T-helper 9 cell (primary cell): Measurements from ENCODE around the gene RASSF4.

Source experiments
- DNase-seq: peaks from one replicate; pipeline ENCODE4 v3.0.0-alpha.2; 2020

The RASSF4 gene

DNA sequence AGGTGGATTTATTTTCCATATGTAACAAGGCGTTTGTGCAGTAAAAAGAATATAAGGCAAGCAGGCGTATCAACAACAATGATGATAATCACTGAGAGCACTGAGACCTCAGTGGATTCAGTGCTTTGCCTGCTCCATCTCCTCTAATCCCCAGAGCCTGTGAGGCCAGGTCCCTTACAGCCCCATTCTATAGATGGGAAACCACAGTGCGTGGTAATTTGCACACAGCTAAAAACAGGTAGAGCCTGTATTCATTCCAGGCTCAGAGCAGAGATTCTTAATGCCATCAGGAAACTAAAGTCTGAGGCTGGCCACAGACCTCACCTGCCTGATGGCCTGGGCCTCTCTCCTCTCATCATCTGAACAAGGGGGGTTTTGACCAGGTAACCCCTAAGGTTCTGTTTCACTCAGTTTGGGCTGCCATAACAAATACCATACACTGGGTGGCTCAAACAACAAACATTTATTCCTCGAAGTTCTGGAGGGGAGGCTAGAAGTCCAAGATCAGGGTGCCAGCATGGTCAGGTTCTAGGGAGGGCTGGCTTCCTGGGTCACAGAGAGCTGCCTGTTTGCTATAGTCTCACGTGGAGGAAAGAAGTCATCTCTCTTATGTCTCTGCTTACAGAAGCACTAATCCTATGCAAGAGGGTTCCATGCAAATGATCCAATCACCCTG, 10.3 kb upstream of the RASSF4 start:
- no peak for DNase-seq

DNA sequence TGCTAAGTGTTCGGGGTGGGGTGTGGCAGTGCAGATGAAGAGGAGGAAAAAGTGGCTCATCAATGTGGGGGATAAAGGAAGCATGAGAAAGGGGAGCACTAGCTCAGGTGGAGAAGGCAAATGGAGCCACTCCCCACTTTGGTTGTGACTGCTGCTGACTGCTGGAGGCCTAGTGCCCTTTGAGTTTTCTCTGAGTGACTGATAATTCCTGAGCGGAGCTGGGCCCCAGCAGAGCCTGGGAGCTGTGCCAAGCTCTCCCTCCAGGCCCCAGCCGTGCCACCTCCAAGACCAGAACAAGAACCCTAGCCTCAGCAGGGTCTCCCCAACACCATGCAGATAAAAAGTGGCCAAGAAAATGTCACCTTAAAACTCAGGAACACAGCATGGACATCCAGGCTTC, 9.7 kb upstream of the RASSF4 start:
- no peak for DNase-seq

DNA sequence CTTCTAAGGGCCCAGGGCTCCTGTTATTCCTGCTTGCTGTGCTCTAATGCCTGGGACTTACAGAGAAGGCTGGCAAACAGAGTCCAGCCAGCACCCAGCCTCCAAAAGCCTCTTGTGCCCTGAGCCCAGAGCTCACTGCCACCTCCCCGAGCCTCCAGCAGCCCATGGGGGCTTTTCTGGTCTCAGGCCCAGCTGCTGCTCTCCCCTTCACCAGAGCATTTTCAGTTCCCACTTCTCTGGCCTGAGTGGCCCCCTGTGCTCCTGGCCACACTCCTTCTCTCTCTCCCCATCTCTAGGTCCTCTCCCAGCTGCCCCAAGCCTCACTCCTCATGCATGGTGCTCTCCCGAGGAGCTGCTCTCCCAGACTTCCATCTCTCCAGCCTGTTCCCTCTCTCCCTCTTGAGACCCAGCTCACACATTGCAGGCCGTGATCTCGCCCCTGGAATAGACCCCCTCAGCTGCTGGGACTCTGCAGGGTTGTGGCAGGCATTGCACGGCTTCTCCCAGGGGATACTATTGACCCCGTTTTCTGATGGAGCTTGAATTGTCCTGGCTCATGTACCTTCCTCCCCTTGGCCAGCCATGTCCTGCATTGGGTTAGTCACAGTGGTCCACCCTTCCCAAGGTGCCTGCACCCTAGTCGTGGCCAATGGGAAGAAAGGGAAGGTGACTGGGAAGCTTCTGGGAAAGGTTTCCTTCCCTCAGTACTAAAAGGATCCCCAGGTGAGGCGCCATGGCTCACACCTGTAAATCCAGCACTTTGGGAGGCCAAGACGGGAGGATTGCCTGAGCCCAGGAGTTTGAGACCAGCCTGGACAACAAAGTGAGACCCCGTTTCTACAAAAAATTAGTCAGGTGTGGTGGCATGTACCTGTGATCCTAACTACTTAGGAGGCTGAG, 9.0 kb upstream of the RASSF4 start:
- no peak for DNase-seq

DNA sequence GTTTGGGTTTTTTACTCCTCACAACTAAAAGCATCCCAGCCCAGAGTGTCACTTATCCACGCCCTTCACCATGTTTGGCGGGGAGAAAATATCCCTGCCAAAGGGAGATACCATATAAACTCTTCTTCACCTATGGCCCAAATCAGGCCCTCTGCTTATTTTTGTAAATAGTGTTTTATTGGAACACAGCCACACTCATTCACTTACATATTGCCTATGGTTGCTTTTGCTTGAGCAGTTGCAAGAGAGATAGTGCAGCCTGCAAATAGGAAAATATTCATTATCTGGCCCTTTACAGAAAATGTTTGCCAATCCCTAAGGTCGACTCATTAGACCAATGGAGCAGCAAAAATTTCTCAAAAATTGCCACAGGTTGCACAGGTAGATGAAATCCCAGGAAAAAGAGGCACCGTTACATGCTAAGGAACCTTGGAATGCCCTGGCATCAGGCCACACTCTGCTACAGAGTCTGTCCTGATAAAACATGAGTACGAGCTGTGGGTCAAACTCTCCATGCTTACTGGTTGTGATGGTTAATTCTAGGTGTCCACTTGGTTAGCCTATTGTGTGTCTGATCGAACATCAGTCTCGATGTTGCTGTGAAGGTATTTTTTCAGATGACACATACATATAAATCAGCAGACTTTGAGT, 7.9 kb upstream of the RASSF4 start:
- no peak for DNase-seq

DNA sequence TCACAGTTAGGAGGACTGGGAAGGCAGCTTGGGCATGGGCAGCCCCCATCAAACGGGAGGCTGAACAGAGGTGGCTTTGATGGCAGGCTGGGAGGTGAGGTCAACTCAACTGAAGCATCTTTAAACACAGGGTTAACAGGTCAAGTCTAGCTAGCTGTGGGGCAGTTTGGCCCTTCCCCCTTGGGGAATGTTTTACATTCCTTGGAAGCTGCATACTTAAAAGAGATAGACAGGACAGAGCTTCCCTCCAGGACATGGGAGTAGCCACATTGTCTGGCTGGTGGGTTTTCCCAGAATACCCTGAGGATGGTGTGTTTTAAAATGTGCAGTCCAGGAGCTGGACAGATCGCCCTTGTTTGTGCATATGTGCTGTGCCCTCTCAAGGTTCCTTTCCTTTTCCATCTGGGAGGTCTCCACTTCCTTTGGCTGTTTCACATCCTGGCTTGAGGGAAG, 6.8 kb upstream of the RASSF4 start:
- no peak for DNase-seq

DNA sequence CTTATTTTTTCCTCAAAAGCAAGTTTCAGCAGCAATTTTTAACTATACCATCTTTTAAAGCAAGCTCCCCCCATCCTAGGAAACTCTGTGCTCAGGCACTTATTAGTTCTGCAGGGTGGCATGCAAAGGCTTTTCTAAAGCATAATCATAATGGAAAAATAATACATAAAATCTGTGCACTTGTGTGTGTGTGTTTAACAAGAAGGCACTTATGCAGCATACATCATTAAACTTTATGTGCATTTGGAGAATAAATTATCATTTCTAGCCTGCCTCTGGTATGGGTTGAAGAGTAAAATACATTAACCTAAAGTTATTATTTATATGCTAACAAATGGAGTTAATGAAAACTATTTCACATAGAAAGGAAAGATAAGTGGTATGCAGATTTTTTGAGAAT, 5.6 kb upstream of the RASSF4 start:
- no peak for DNase-seq

DNA sequence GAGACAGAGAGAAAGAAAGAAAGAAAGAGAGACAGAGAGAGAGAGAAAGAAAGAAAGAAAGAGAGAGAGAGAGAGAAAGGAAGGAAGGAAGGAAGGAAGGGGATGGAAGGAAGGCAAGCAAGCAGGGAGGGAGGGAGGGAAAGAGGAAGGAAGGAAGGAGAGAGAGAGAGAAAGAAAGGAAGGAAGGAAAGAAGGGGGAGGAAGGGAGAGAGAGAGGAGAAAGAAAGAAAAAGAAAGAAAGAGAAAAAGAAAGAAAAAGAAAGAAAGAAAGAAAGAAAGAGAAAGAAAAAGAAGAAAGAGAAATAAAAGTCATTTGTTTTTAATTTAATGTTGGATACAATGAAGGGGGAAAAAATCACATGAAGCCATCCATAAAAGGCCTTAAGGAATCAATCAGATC, 4.6 kb upstream of the RASSF4 start:
- no peak for DNase-seq

DNA sequence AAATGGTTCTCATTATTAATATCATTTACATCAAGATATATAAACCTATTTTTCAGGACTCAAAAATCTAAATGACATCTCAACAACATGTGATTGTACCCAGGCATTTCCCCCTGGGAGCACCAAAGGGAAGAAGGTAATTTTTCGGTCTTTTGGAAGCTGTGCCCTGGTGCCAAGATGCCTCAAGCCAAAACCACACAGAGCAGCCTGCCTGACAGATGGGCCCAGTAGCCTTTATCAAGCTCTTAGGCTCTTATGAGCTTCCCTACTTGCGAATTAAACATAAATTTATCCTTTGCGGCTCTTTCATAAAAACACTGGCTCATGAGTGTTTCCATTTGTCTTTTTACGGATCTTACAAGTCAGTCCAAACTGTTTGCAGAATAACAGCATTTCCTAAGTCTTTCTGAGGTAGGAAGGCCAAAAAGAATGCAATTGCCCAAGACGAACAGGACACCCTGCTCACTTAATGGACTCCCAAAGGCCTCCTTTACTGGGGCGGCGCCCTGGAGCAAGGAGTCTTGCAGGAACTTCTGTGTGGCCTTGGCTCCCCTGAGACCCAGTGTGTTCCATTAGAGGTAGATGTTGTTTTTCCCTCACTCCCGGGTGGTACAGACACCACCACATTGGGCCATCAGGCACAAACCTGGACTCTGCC, 4.1 kb upstream of the RASSF4 start:
- DNase-seq: no peak

DNA sequence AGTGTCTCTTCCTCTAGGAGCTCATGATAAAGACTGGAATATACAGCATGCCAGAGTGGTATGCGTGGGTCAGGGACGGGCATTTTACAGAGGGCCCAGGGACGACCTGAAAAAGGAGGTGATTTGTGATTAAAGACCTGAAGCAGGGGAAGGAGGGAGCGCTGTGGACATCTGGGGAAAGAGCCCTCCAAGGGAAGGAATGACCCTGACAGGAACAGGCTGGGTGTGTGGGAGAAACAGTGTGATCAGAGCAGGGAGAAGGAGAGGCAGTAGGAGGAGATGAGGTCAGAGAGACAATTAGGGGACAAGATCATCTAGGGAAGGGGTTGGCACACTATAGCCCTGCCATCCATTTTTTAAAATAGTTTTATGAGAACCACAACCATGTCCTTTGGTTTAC, 3.4 kb upstream of the RASSF4 start:
- no peak for DNase-seq

DNA sequence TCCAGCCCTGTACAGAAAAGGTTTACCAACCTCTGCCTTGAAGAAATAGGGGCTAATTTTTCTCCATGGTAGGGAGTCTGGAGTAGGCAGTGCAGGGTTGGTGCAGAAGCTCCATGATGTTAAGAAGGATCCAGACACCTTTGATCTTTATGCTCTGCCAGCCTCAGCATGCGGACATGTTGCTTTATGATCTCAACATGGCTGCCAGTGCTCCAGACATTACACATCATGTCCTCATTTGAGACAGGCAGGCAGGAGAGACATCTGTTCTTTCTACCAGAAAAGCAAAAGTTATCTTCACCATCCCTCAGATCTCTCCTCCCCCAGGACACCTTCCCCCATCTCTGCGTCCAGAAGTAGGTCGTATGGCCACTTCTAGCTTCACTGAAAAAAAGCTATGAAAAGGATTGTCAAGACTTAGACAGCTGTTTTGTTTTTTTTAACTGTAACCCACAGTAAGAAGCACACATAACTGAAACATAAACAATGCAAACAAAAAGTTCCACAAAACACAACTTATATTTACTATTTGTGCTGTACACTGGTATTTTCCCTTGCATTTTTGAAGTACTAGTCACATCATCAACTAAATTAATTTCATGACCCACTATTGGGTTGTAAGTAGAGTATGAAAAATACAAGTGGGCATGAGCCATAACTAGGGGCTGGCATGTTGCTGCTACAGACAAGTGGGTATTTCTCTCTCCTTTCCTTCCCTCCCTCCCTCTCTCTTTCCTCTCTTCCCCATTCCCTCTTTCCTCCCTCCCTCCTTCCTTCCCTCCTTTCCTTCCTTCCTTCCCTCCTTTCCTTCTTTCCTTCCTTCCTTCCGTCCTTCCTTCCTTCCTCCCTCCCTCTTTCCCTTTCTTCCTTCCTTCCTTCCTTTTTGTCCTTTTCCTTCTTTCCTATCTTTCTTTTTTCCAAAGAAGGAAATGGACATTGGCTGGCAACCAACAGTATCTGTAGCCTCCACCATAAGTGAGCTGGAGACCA, 2.6 kb upstream of the RASSF4 start:
- DNase-seq: no peak

DNA sequence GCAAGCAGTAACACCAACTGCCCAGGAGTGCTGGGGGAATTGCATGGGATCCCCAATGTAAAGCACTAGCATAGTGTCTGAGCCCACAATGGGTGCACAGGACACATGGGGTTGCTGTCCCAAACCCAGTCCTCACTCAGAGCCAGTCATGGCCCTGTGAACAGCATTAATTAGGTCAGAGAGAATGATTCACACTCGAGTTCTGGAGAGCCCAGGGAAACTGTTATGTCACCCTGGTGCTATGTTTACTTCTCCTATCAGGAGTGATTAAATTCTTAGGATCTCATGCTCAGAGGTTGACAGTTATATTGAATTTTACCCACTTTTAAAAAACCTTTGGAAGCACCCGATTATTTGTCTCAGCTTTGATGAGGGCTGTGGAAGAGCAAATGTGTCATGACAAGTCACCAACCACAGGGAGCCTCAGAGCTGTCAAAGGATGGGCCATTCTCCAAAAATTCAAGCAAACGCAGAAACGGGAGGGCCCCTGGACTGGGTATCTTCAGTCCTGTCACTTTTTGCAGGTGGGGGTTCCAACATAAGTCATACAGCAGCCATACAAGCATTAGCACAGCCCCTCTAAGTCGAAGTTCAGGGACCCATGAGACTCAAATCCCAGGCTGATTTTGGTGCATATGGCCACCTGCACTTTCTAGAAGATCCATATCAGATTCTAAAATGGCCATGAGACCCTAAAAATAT, 1.3 kb upstream of the RASSF4 start:
- no peak for DNase-seq

DNA sequence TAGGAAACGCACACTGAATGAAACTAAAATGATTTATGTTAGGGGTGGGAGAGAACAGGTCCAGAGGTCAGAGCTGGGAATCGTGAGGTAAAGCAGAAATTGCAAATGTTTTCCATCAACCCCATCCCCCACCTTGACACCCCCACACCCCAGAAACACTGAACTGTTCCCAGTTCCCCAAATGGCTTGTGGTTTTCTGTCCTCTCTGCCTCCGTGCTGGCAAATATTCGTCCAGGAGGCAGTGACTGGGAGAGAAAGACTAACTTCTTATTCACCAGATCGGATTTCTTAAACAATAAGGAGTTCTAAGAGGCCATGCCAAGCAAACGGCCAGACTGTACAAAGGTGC, 730 bp upstream of the RASSF4 start:
- DNase-seq: no peak

DNA sequence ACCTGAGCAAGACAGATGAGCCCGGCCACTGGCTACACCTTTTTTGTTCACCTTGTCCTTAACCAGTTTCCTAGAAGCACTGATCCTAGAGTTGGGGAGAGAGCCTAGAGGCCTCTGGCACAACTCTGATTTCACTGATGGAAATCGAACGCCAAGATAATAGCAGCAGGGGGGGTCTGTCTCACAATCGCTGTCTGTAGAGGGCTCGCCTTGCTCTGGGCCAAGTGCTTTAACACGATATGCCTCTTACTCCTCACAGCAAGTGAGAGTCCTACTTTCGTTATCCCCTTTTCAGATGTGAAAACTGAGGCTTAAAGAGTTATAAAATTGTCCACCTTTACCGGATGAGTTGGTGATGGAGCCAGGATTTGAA, 472 bp downstream of the RASSF4 start:
- DNase-seq: no peak

DNA sequence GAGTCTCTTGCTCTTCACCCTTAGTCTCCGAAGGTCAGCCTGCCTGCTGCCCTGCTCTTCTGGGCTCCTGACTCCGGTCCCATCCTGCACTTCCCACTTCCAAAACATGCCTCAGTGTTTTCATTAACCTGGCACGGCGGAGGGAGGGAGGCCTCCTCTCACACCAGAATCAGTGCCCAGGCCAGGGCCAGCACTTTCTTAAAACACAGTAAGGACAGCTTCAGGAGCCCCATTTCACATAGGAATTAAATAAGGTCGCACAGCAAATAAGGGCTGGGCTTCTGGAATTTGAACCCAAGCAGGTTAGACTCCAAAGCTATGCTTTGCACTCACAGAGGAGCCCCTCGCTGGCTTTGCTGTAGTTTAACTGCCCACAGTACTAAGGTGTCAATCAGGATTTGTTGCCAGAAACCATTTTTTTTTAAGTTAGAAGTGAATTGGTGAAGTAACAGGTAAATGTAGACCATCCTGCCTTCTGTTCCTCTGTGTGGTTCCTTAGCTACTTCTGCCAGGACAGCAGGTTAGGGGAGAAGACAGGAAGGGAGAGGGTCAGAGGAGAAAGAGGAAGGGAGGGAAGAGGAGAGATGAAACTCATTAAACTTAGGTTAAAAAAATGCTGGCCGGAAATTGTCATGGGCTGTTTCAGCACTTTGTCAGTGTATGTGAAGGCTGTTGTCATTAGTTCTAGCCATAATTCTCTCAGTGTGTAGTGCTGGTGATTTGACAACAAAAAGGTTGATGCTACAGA, 1.1 kb downstream of the RASSF4 start:
- DNase-seq: no peak

DNA sequence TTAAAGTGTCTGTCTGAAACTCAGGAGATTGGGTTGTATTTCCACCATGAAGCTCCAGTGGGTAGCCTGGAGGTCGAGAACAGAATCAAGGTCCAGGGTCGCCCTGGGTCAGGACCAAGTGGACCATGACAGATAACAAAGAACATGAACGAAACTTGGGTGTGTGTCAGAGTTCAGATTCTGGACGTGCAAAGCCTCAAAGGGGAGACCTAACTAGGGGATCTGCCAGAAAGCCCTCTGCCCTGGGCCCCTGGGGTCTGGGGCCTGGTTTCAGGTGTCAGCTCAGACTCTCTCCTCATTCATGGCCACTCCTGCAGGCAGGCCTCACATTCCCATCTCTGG, 1.6 kb downstream of the RASSF4 start:
- DNase-seq: no peak

DNA sequence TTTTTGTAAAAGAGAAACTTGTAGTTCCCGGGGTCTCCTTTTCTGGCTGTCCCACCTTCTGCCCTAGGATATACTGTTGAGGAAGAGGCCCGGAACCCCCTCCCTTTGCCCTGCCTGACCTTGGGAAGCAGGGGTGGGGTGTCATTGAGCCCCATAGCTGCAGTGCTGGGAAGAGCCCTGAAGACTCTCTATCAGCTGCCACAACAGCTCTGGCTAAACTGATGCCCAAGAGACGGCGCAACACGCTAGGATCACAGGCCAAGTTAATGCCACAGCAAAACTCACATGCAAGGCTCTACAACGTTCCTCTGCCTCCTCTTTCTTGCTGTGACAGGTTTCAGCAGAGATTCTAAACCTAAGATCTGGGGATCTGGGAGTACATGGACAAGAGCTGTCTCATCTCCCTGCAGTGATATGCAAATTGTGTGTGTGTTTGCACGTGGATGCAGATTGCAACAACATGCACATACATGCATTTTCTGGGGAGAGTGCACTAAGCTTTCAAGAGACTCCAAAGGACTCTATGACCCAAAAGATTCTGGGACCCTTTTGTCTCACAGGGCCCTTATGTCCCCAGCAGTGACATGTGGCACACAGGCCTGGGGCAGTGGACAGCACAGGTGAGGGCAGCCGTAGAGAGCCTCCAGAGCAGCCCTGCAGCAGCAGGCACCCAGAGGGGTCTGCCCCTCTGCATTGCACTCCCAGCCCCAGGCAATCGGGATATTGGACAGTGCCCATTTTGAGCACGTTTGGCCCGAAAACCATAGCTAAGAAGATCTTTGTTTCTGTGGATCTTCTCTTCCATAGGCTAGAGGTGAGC, 2.5 kb downstream of the RASSF4 start:
- no peak for DNase-seq

DNA sequence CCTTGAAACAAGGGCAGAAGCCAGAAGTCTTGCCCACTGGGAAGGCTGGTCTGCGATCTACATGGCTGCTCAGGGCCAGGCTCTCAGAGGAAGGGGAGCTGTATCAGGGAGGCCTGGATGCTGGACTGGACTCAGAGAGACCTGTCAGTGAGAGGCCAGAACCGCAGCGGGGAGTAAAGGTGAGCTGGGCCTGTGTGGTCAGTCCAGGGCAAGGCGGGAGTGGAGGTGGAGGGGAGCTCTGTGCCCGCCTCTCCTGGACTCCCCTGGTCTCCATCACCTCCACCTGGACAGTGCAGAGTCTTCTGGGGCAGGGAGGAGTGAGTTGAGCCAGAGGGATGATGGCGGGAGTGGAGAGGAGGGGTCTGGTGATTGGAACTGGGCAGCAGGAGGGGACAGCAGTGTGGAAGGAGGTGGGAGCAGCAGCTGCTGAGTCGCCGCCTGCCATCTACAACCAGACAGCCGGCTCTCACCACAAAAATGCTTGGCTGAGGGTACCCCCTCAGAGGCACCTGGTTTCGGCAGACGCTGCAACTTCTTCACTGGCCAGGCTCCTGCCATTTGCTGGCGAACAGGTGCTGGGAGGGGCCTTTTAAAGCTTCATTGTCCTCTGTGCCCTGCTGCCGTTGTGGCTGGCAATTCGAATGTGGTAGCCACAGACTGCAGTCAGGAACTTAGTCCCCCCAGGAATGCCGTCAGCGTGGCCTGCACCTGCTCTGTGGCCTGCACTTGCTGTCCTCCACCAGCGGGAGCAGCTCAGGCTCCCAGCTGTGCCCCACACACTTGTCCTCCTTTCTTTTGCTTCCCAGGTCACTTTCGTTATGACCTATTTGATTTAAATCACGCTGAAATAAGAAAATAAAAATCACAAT, 3.5 kb downstream of the RASSF4 start:
- no peak for DNase-seq

DNA sequence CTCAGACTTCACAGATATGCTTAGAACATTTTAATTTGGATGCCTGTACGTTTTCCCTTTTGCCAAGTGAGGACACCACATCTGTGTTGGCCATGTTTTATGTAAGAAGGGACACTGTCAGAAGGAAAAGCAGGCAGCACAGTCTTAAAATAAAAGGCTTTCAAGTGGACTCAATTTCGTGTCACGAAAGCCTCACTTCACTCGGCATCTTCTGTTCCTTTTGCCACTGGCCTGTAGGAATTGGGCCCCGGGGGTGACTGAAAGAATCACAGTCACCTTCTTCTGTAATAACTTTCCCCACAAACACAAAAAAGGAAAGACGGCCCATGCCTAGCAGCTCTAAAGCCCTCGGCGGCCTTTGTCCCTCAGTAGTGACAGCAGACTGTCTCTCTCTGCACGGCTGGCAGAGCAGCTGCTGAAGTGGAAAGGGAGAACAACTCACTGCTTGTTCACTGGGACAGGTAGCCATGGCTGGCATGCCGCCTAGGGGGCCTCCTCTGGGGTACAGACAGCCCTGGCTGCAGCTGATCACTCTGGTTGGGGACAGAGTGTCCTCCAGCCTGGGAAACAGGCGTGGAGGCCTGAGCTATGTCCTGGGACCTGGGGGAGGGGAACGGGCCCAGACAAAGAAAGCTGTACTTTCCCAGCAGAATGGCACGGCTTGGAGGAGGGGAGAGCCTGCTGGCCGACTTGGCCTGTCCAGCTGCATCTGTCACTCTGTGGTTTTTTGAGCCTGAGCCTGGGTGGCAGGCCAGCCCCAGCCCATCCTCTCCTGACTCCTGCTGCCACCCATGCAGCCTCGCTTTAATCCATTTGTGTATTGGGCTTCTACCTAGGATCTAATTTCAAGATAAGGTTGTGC, 4.4 kb downstream of the RASSF4 start:
- no peak for DNase-seq
